Left kidney (tissue), 2 donors: ENCODE measurements around the gene GCHFR. TPM values are rescaled to one million over a fixed set of nuclear protein-coding genes. Genes with fewer than 3 reads are reported as not detected.
A peak's percentile ranks its signal among the peaks of the same experiment; 100 is the strongest.

Experiments used
- DNase-seq: peaks from one replicate; pipeline ENCODE4 v3.0.0-alpha.2; 2013
- polyA plus RNA-seq: library from polyadenylated mRNA; unstranded; fragments of 120-200 nt; gene quantifications from one replicate; pipeline ENCODE4 v1.2.1, GENCODE V29; 2013; ENCODE audit not compliant: insufficient read length

Gene GCHFR
- polyA plus RNA-seq, 1 donor = 33.2 TPM

GRCh38 chr15:40751745-40752144, 12.1 kb upstream of the GCHFR start:
- DNase-seq = no peak

- no peak for DNase-seq
Observed at GRCh38 chr15:40754574-40754882, 9.3 kb upstream of the GCHFR start.

GRCh38 chr15:40754883-40755811, 8.7 kb upstream of the GCHFR start, which contains the start of gene RMDN3:
Gene RMDN3, minus strand, starts transcription at chr15:40755254. Its CDS starts 471 bp downstream, at chr15:40754783.
- DNase-seq = peak; percentile 95

- DNase-seq = no peak
Observed at GRCh38 chr15:40755812-40756208, 8.1 kb upstream of the GCHFR start.

GRCh38 chr15:40756938-40757337, 6.9 kb upstream of the GCHFR start:
- no peak for DNase-seq

GRCh38 chr15:40759961-40760360, 3.9 kb upstream of the GCHFR start:
- DNase-seq = no peak

- DNase-seq = peak; percentile 78
Observed at GRCh38 chr15:40762919-40763800, 708 bp upstream of the GCHFR start.

- no peak for DNase-seq
Observed at GRCh38 chr15:40764629-40765103, 798 bp downstream of the GCHFR start.

GRCh38 chr15:40766194-40766815, 2.4 kb downstream of the GCHFR start:
- no peak for DNase-seq

- DNase-seq = no peak
Observed at GRCh38 chr15:40766906-40767837, 3.3 kb downstream of the GCHFR start.

GRCh38 chr15:40767838-40768500, 4.1 kb downstream of the GCHFR start:
- no peak for DNase-seq

GRCh38 chr15:40768521-40769273, 4.8 kb downstream of the GCHFR start:
- no peak for DNase-seq

GRCh38 chr15:40769274-40770146, 5.6 kb downstream of the GCHFR start, which contains the start of gene C15orf62:
Gene C15orf62, plus strand, starts transcription at chr15:40769980. Its CDS starts 516 bp downstream, at chr15:40770496.
- peak; percentile 63 for DNase-seq

GRCh38 chr15:40770147-40770721, 6.4 kb downstream of the GCHFR start:
- DNase-seq = no peak

- no peak for DNase-seq
Observed at GRCh38 chr15:40771242-40771641, 7.4 kb downstream of the GCHFR start.

- no peak for DNase-seq
Observed at GRCh38 chr15:40772014-40772413, 8.1 kb downstream of the GCHFR start.

GRCh38 chr15:40773496-40773895, 9.6 kb downstream of the GCHFR start:
- DNase-seq = no peak

GRCh38 chr15:40773902-40774301, 10.0 kb downstream of the GCHFR start:
- DNase-seq = no peak
